ENCODE results near the gene C1orf116.

GRCh38 chr1:206992790-206993189 lies 39.8 kb downstream of the C1orf116 start:
- TF ChIP-seq CTCF (IDR thresholded peaks at IDR 0.05): no peak
- no peak for TF ChIP-seq POLR2AphosphoS5 (IDR thresholded peaks at IDR 0.05)
- TF ChIP-seq POLR2A (IDR thresholded peaks at IDR 0.05): no peak

Data from prostate gland (tissue), 2 donors.